ENCODE results near the gene KMT5C.

KMT5C gene

GRCh38 chr19:55389386-55390317 lies 50.0 kb downstream of the KMT5C start:
- DNase-seq, result no peak

- no peak for DNase-seq
These were observed 50.8 kb downstream of the KMT5C start for GRCh38 chr19:55390461-55390880.

- DNase-seq, result no peak
These were observed 51.6 kb downstream of the KMT5C start for GRCh38 chr19:55391191-55391670.

GRCh38 chr19:55391702-55392615 lies 52.3 kb downstream of the KMT5C start:
- no peak for DNase-seq

- DNase-seq, result no peak
These were observed 53.4 kb downstream of the KMT5C start for GRCh38 chr19:55392820-55393761.

All from effector CD4-positive, alpha-beta T cell (primary cell).